IMR-90 (cell line): ENCODE results near the gene CLBA1. TPM values are rescaled to one million over a fixed set of nuclear protein-coding genes. Genes with fewer than 3 reads are reported as not detected.

Experiments used
- ATAC-seq: fragments of 200-7000 bp; cut with Tn5 transposase; 2 replicates; pipeline ENCODE4 v1.9.1; 2020; ENCODE audit warnings: low read depth, mild to moderate bottlenecking, moderate library complexity
- BruUV-seq: library from RNA; stranded (reverse); fragments of 400-500 nt; replicated peaks from 2 replicates; lab custom pipeline; 2021; lab: Mats Ljungman, UMichigan
- CTCF ChIA-PET: fragments of 300-600 bp; formaldehyde crosslinking; extraction: SDS; loops from one replicate; lab custom pipeline; 2021; ENCODE audit warnings: antibody characterized with exemption; lab: Yijun Ruan, JAX
- POLR2A ChIA-PET: fragments of 300-600 bp; sonication (Branson Sonifier 250); formaldehyde crosslinking; loops from one replicate; lab custom pipeline; 2022; ENCODE audit warnings: antibody characterized with exemption; ENCODE audit not compliant: unreplicated experiment; lab: Charles Lee
- DNase-seq: peaks from one replicate; pipeline ENCODE4 v3.0.0; 2013
- H2AFZ ChIP-seq: replicated peaks from 2 replicates; pipeline ENCODE3; 2013; ENCODE audit warnings: low read length, mild to moderate bottlenecking; ENCODE audit not compliant: poor library complexity
- H2AK5ac ChIP-seq: 2 replicates; pipeline ENCODE4 v1.6.1; 2013; ENCODE audit warnings: low read depth, low read length, inconsistent platforms
- H2AK9ac ChIP-seq: replicated peaks from 2 replicates; pipeline ENCODE3; 2013; ENCODE audit warnings: mild to moderate bottlenecking, low read depth, low read length, moderate library complexity; ENCODE audit not compliant: poor library complexity
- H2BK120ac ChIP-seq: 2 replicates; pipeline ENCODE4 v1.6.1; 2013; ENCODE audit warnings: low read depth, low read length, inconsistent platforms
- H2BK15ac ChIP-seq: 3 replicates; pipeline ENCODE4 v1.6.1; 2013; ENCODE audit warnings: low read depth, low read length, inconsistent platforms
- H2BK20ac ChIP-seq: 2 replicates; pipeline ENCODE4 v1.6.1; 2013; ENCODE audit warnings: low read depth, mild to moderate bottlenecking, inconsistent platforms, low read length, moderate library complexity
- H2BK5ac ChIP-seq: 2 replicates; pipeline ENCODE4 v1.6.1; 2013; ENCODE audit warnings: mild to moderate bottlenecking, low read depth, low read length, inconsistent platforms; ENCODE audit not compliant: poor library complexity, severe bottlenecking
- H3K14ac ChIP-seq: replicated peaks from 2 replicates; pipeline ENCODE4 v1.6.1; 2013; ENCODE audit warnings: low read depth, low read length, inconsistent platforms
- H3K18ac ChIP-seq: 2 replicates; pipeline ENCODE4 v1.6.1; 2013; ENCODE audit warnings: low read depth, low read length, control low read depth
- H3K23ac ChIP-seq: 2 replicates; pipeline ENCODE4 v1.6.1; 2013; ENCODE audit warnings: low read depth, low read length, inconsistent platforms
- H3K27ac ChIP-seq: 2 replicates; pipeline ENCODE4 v1.5.1; 2013; ENCODE audit warnings: mild to moderate bottlenecking, control low read depth, low read length; ENCODE audit not compliant: insufficient read depth
- H3K27me3 ChIP-seq: 2 replicates; pipeline ENCODE4 v1.6.1; 2013; ENCODE audit warnings: low read length; ENCODE audit not compliant: control insufficient read depth, insufficient read depth
- H3K36me3 ChIP-seq: 2 replicates; pipeline ENCODE4 v1.6.1; 2013; ENCODE audit warnings: low read length, mixed read lengths; ENCODE audit not compliant: control insufficient read depth, insufficient read depth
- H3K4ac ChIP-seq: 2 replicates; pipeline ENCODE4 v1.6.1; 2013; ENCODE audit warnings: low read depth, low read length, inconsistent platforms
- H3K4me1 ChIP-seq: 2 replicates; pipeline ENCODE4 v1.6.1; 2013; ENCODE audit warnings: low read length, mixed read lengths; ENCODE audit not compliant: control insufficient read depth, insufficient read depth
- H3K4me2 ChIP-seq: 2 replicates; pipeline ENCODE4 v1.6.1; 2013; ENCODE audit warnings: low read depth, mild to moderate bottlenecking, control low read depth, low read length, moderate library complexity
- H3K4me3 ChIP-seq: 2 replicates; pipeline ENCODE4 v1.5.1; 2013; ENCODE audit warnings: low read depth, mild to moderate bottlenecking, control low read depth, low read length, moderate library complexity; ENCODE audit not compliant: insufficient read depth
- H3K56ac ChIP-seq: 2 replicates; pipeline ENCODE4 v1.6.1; 2013; ENCODE audit warnings: low read length, inconsistent platforms; ENCODE audit not compliant: insufficient read depth; ENCODE audit errors: extremely low read depth
- H3K79me1 ChIP-seq, 2 experiments: 2 replicates each; pipeline ENCODE4 v1.6.1; 2013; ENCODE audit warnings: low read length in 2 of 2, inconsistent platforms in 1 of 2, low read depth in 1 of 2
- H3K9ac ChIP-seq: 2 replicates; pipeline ENCODE4 v1.6.1; 2013; ENCODE audit warnings: low read depth, low read length, control low read depth
- H3K9me1 ChIP-seq: 2 replicates; pipeline ENCODE4 v1.6.1; 2013; ENCODE audit warnings: low read length, inconsistent platforms; ENCODE audit not compliant: insufficient read depth
- H3K9me3 ChIP-seq: 2 replicates; pipeline ENCODE4 v1.6.1; 2013; ENCODE audit warnings: low read length; ENCODE audit not compliant: control insufficient read depth, insufficient read depth
- H4K20me1 ChIP-seq: 2 replicates; pipeline ENCODE4 v1.6.1; 2013; ENCODE audit warnings: low read length, inconsistent platforms; ENCODE audit not compliant: insufficient read depth
- H4K5ac ChIP-seq: 2 replicates; pipeline ENCODE4 v1.6.1; 2013; ENCODE audit warnings: mild to moderate bottlenecking, low read depth, low read length, control low read depth
- H4K8ac ChIP-seq, 2 experiments: 2 replicates each; pipeline ENCODE4 v1.6.1; 2013; ENCODE audit warnings: low read depth in 2 of 2, low read length in 2 of 2, control low read depth in 1 of 2, inconsistent platforms in 1 of 2
- H4K91ac ChIP-seq: 2 replicates; pipeline ENCODE4 v1.6.1; 2013; ENCODE audit warnings: low read depth, low read length, inconsistent platforms; ENCODE audit not compliant: insufficient read depth
- CEBPB ChIP-seq: IDR thresholded peaks from 2 replicates; pipeline ENCODE4 v1.6.1; 2012; ENCODE audit warnings: low read depth, low read length, improper control_type of control experiment
- NFE2L2 ChIP-seq: fragments of 150-350 bp; IDR thresholded peaks from 2 replicates; pipeline ENCODE4 v1.6.1; 2016; ENCODE audit warnings: low read depth, mild to moderate bottlenecking, low read length
- USF2 ChIP-seq: fragments of 150-350 bp; IDR thresholded peaks from 2 replicates; pipeline ENCODE4 v1.6.1; 2017; ENCODE audit warnings: mild to moderate bottlenecking, antibody characterized with exemption, low read length, low read depth
- WGBS, 2 experiments: methylation state at CpG; one replicate each; pipeline versions ENCODE4 v1.1.5 to v1.1.7; 2013; ENCODE audit warnings: missing lambda C conversion rate in 2 of 2; ENCODE audit not compliant: insufficient read length in 1 of 2; ENCODE audit errors: extremely low coverage in 2 of 2; 5-methylcytosine and 5-hydroxymethylcytosine counted together
- dilution Hi-C: fragments of 300-500 bp; cut with HindIII; formaldehyde crosslinking; loops from one replicate; pipeline ENCODE4 v1.14.3; 2018; ENCODE audit warnings: low sequenced_read_pairs; ENCODE audit not compliant: unreplicated experiment
- in situ Hi-C: fragments of 300-500 bp; cut with MboI; formaldehyde crosslinking; loops from 3 replicates; pipeline ENCODE4 v1.14.3; 2019; ENCODE audit warnings: low sequenced_read_pairs, inconsistent platforms, mixed read lengths
- intact Hi-C: fragments of 100-400 bp; cut with micrococcal nuclease; formaldehyde crosslinking; loops from 2 replicates; pipeline ENCODE4 v1.10.0; 2022
- polyA plus RNA-seq, 3 experiments: library from polyadenylated mRNA; depleted of rRNA; stranded (reverse); fragments of >200 nt; gene quantifications; 2 replicates each; pipeline ENCODE4 v1.2.3, GENCODE V29; 2012; ENCODE audit warnings: low replicate concordance in 1 of 3
- total RNA-seq: library from RNA; depleted of rRNA; stranded (reverse); fragments of >200 nt; gene quantifications from 2 replicates; pipeline ENCODE4 v1.2.3, GENCODE V29; 2012

The CLBA1 gene
- total and polyA plus RNA-seq, 2 of the 4 experiments (the other 2 are of a cell fraction) = 2.7 to 6.2 TPM

- no peak overlapping the region for H2AK5ac ChIP-seq
- H4K5ac ChIP-seq = no peak overlapping the region
- H3K4me1 ChIP-seq = peaks cover 6% of the 10 kb centered on the region; the same call in 1 of the 2 replicates
- intact Hi-C loops (no loop called here), dilution Hi-C loops (no loop called here), in situ Hi-C loops (no loop called here)
- H3K27me3 ChIP-seq = peaks cover 7% of the 10 kb centered on the region
- H3K14ac ChIP-seq = no peak overlapping the region
- ChIA-PET CTCF (no interaction called here), POLR2A (no interaction called here)
- no peak overlapping the region for H2AFZ ChIP-seq
- H3K36me3 ChIP-seq = no peaks in the 10 kb centered on the region
- no peak overlapping the region for H3K4me3 ChIP-seq
- no peak overlapping the region for H3K27ac ChIP-seq
- DNase-seq (no peak), ATAC-seq (no peak)
- no peak overlapping the region for H3K9ac ChIP-seq
- H4K20me1 ChIP-seq = no peaks in the 10 kb centered on the region
- H3K18ac ChIP-seq = no peak overlapping the region
- no peak overlapping the region for H3K56ac ChIP-seq
- no peak overlapping the region for H4K91ac ChIP-seq
- H3K4ac ChIP-seq = no peak overlapping the region
- H3K79me1 ChIP-seq = no peaks in the 10 kb centered on the region
- no peak overlapping the region for H2BK5ac ChIP-seq
- WGBS, 2 experiments = no CpG with 5 or more reads among the region's 2 CpGs
- H3K9me1 ChIP-seq = peaks cover 10% of the 10 kb centered on the region
- no peak overlapping the region for H4K8ac ChIP-seq
- no TSS peak for BruUV-seq
- no peak overlapping the region for H3K4me2 ChIP-seq
- H3K23ac ChIP-seq = no peak overlapping the region
- H2BK20ac ChIP-seq = no peak overlapping the region
- no peak overlapping the region for H2BK120ac ChIP-seq
- H2AK9ac ChIP-seq = no peak overlapping the region
- no peak overlapping the region for H2BK15ac ChIP-seq
- H3K9me3 ChIP-seq = 0 out of 2 replicates have a peak, but pooled peaks cover 2% of the 10 kb centered on the region
- no peak for TF ChIP-seq CEBPB
- no peak for TF ChIP-seq USF2
- no peak for TF ChIP-seq NFE2L2
Measured at GRCh38 chr14:105030194-105030593, 44.6 kb downstream of the CLBA1 start.
